ENCODE data around the gene PPM1M. TPM values are rescaled to one million over a fixed set of nuclear protein-coding genes. Genes with fewer than 3 reads are reported as not detected.

PPM1M gene
- total RNA-seq, 4 donors from 2014 or later, result 2.0 to 8.4 (median 6.2) TPM

DNA sequence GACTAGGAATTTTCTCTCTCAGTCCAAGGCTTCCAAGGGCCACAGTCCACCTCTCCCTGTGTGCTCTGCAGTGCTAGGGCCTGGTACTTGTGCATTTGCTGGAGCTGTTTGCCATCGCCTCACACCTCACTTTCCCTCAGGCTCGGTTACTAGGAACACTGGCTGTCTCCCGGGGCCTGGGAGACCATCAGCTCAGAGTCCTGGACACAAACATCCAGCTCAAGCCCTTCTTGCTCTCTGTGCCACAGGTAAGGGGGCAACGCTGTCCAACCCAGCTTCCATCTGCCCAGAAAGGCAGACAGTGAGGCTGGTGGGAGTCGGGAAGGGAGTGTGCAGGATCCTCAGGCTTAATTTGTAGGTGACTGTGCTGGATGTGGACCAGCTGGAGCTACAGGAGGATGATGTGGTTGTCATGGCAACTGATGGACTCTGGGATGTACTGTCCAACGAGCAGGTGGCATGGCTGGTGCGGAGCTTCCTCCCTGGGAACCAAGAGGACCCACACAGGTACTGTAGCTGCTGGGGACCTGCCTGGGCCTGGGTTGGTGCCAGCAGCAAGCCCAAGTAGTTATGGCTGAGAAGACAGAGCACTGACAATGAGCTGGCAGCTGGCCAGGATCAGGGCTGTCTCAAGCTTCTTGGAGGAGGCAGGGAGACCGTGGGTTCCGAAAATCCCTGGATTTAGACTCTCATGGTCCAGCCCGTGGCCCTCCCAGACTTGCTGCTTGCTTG is 3.4 kb downstream of the PPM1M start:
- Histone ChIP-seq H3K4me3 (no peak overlapping the region), H3K9me3 (no peaks in the 10 kb centered on the region), H3K36me3 (no peaks in the 10 kb centered on the region), H3K27me3 (no peaks in the 10 kb centered on the region), H3K4me1 (peaks cover 3 to 30% (median 14%) of the 10 kb centered on the region in 4 donors), H3K27ac (no peak overlapping the region)
- TF ChIP-seq, protein P1, sequence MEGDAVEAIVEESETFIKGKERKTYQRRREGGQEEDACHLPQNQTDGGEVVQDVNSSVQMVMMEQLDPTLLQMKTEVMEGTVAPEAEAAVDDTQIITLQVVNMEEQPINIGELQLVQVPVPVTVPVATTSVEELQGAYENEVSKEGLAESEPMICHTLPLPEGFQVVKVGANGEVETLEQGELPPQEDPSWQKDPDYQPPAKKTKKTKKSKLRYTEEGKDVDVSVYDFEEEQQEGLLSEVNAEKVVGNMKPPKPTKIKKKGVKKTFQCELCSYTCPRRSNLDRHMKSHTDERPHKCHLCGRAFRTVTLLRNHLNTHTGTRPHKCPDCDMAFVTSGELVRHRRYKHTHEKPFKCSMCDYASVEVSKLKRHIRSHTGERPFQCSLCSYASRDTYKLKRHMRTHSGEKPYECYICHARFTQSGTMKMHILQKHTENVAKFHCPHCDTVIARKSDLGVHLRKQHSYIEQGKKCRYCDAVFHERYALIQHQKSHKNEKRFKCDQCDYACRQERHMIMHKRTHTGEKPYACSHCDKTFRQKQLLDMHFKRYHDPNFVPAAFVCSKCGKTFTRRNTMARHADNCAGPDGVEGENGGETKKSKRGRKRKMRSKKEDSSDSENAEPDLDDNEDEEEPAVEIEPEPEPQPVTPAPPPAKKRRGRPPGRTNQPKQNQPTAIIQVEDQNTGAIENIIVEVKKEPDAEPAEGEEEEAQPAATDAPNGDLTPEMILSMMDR (IDR thresholded peaks at IDR 0.05), result no peak
- TF ChIP-seq EP300 (IDR thresholded peaks at IDR 0.05; ENCODE audit: low read depth), result no peak
- 75 to 90% methylated on average over 4 to 10 of the region's 10 CpGs for WGBS, 2 donors (ENCODE audit: low coverage in 1 of 2)
- DNase-seq, result no peak
- intact Hi-C loops (cut with DNase I; ENCODE audit: low total_unique reads), result no loop called here
- in situ Hi-C loops (cut with MboI; ENCODE audit: low pct_ligation_motif_present in 1 of 4, low pct_unique_long_range_greater_than_20kb in 1 of 4, low sequenced_read_pairs in 3 of 4), result loop anchor here in 2 of 4 donors (25.0 kb wide), 1 partner anchor 88 kb away; no protein-coding TSS in a partner anchor

DNA sequence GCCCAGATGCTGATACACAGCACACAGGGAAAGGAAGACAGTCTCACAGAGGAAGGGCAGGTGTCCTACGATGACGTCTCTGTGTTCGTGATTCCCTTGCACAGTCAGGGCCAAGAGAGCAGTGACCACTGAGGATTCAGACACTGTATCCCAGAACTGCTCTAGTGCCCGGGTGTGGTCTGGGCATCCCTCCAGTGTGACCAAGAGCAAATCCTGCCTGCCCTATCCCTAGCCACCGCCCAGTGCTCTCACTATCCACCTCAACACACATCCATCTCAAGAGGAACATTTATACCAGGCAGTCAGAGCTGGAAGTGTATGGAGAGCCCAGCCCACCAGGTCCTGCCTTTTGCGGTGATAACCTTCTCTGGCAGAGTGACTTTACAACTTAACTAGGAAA is 4.1 kb downstream of the PPM1M start:
- TF ChIP-seq POLR2AphosphoS5 (IDR thresholded peaks at IDR 0.05) (no peak), EP300 (IDR thresholded peaks at IDR 0.05; ENCODE audit: low read depth) (no peak), POLR2A (IDR thresholded peaks at IDR 0.05) (no peak)
- TF ChIP-seq, protein P1 (IDR thresholded peaks at IDR 0.05), result no peak
- no peak for DNase-seq
- Histone ChIP-seq H3K4me1 (peaks cover 3 to 30% (median 16%) of the 10 kb centered on the region in 4 donors), H3K9me3 (no peaks in the 10 kb centered on the region), H3K27ac (no peak overlapping the region), H3K36me3 (peaks cover 0 to 5% (median 0%) of the 10 kb centered on the region in 4 donors), H3K4me3 (no peak overlapping the region), H3K27me3 (no peaks in the 10 kb centered on the region)
- in situ Hi-C loops (cut with MboI; ENCODE audit: low pct_ligation_motif_present in 1 of 4, low pct_unique_long_range_greater_than_20kb in 1 of 4, low sequenced_read_pairs in 3 of 4) (loop anchor here in 2 of 4 donors (25.0 kb wide), 1 partner anchor 88 kb away; no protein-coding TSS in a partner anchor), intact Hi-C loops (cut with DNase I; ENCODE audit: low total_unique reads) (no loop called here)
- 84% methylated on average over 6 of the region's 6 CpGs; no CpG with 5 or more reads in 1 of the 2 donors for WGBS, 2 donors (ENCODE audit: low coverage in 1 of 2)

DNA sequence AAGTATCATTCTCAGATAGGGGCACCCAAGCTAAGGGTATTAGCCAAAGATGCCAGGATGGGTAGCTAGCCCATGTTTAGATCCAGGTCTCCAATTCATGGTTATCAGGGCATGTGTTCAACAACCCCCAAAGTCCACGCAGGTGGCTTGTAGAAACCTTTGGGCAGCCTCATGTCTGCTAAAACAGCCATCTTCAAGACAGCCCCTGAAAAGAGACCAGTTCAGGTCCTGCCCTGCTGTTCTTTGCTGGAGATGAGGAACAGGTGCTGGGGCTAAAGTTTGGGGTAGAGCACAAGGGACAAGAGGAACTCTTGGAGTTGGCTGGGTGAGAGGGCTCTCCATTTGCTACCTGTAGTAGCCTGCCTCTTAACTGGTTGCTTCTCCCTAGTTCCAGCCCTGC is 4.6 kb downstream of the PPM1M start:
- in situ Hi-C loops (cut with MboI; ENCODE audit: low pct_ligation_motif_present in 1 of 4, low pct_unique_long_range_greater_than_20kb in 1 of 4, low sequenced_read_pairs in 3 of 4) (no loop called here), intact Hi-C loops (cut with DNase I; ENCODE audit: low total_unique reads) (no loop called here)
- no peak overlapping the region for H3K27ac ChIP-seq
- H3K4me3 ChIP-seq, result no peak overlapping the region
- peaks cover 3 to 28% (median 14%) of the 10 kb centered on the region in 4 donors for H3K4me1 ChIP-seq
- no peak for TF ChIP-seq EP300 (IDR thresholded peaks at IDR 0.05; ENCODE audit: low read depth)
- TF ChIP-seq, protein P1 (IDR thresholded peaks at IDR 0.05), result no peak
- TF ChIP-seq POLR2A (IDR thresholded peaks at IDR 0.05), result no peak
- TF ChIP-seq POLR2AphosphoS5 (IDR thresholded peaks at IDR 0.05), result no peak
- H3K9me3 ChIP-seq, result no peaks in the 10 kb centered on the region
- no peak for DNase-seq
- no peaks in the 10 kb centered on the region for H3K27me3 ChIP-seq
- WGBS, 2 donors (ENCODE audit: low coverage in 1 of 2), result 73% methylated on average over 1 of the region's 1 CpG; no CpG with 5 or more reads in 1 of the 2 donors
- H3K36me3 ChIP-seq, result peaks cover 0 to 10% (median 0%) of the 10 kb centered on the region in 4 donors

DNA sequence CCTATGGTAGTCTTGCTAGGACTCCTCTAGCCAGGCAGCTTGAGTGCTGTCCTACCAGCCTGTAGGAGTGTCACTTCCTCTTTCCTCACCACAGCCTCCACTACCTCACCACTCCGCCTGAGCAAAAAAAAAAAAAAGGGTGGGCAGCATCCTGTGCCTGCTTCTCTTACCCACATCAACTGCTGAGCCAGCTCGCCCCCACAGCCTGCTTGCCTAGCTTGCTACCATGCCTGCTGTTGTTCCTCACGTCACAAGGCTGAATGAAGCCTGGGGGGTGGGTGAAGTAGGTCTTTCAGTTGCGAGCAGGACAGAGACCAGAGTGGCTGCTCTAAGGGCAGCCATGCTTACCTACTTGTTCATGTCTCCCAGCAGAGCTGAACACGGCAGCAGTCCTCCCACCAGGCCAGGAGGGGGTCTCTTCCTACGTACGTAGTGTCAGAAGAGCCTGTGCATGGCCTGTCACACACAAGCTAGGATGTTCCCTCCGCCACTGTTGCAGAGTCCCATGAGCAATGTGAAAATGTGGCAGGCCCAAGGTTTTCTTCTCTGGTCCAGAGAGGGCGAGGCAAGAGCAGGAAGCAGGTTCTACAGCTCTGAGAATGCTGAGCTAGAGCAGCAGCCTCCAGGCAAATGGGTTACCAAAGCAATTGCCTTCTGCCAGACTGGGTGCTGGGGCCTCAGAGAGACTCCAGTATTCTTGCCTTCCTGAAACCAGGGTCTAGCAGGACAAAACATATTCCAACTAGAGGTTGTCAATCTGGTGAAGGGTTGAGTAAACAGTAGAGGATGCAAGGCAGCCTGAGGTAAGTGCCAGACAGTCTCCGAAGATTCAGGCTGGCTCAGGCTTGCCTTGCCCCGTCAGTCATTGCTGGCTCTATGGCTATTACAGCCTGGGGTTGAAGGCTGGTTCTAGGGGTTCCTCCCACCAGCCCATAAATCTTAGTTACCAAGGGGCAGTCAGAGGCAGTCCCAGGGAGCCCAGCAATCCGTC is 8.1 kb downstream of the PPM1M start:
- H3K27ac ChIP-seq, result peak overlapping the region; percentile 64 to 80 (median 72)
- TF ChIP-seq POLR2AphosphoS5 (IDR thresholded peaks at IDR 0.05), result peak in 2 of 3 donors; percentile 34 to 45
- no peak for TF ChIP-seq EP300 (IDR thresholded peaks at IDR 0.05; ENCODE audit: low read depth)
- TF ChIP-seq, protein P1 (IDR thresholded peaks at IDR 0.05), result no peak

More for the DNA sequence above, 8.1 kb downstream of the PPM1M start:
- no peak overlapping the region for H3K4me3 ChIP-seq
- in situ Hi-C loops (cut with MboI; ENCODE audit: low pct_ligation_motif_present in 1 of 4, low pct_unique_long_range_greater_than_20kb in 1 of 4, low sequenced_read_pairs in 3 of 4), result no loop called here
- no peaks in the 10 kb centered on the region for H3K9me3 ChIP-seq
- peaks cover 0 to 17% (median 6%) of the 10 kb centered on the region in 4 donors for H3K4me1 ChIP-seq
- intact Hi-C loops (cut with DNase I; ENCODE audit: low total_unique reads), result no loop called here
- 57 to 86% methylated on average over 4 to 12 of the region's 12 CpGs for WGBS, 2 donors (ENCODE audit: low coverage in 1 of 2)
- peaks cover 0 to 41% (median 17%) of the 10 kb centered on the region in 4 donors for H3K36me3 ChIP-seq
- H3K27me3 ChIP-seq, result no peaks in the 10 kb centered on the region
- peak; percentile 68 for DNase-seq

Measured in transverse colon (tissue), 4 donors.